NT2/D1 (cell line): ENCODE measurements around the gene PTRH1.

Experiments used
- SUZ12 ChIP-seq: IDR thresholded peaks from 2 replicates; pipeline ENCODE4 v1.6.1; 2011; ENCODE audit not compliant: insufficient read length, insufficient read depth; ENCODE audit errors: extremely low read depth
- YY1 ChIP-seq: IDR thresholded peaks from 2 replicates; pipeline ENCODE4 v1.6.1; 2011; ENCODE audit not compliant: insufficient read length, insufficient read depth
- ZNF274 ChIP-seq: IDR thresholded peaks from 2 replicates; pipeline ENCODE4 v1.6.1; 2011; ENCODE audit warnings: mild to moderate bottlenecking, low read depth, low read length

- no peak for TF ChIP-seq ZNF274
- TF ChIP-seq YY1: no peak
- TF ChIP-seq SUZ12: no peak
These were observed 6.7 kb upstream of the PTRH1 start for GRCh38 chr9:127722055-127722745.
